Measurements from ENCODE around the gene DNAJC5G. TPM values are rescaled to one million over a fixed set of nuclear protein-coding genes. Genes with fewer than 3 reads are reported as not detected.

Gene DNAJC5G
- total RNA-seq, 3 donors from 2014 or later: 0.47 TPM; not detected in 2

GRCh38 chr2:27255187-27255586 is 20.0 kb upstream of the DNAJC5G start:
- DNase-seq (no peak), ATAC-seq (peak; percentile 5)
- TF ChIP-seq CTCF (IDR thresholded peaks at IDR 0.05): no peak
- no peaks in the 10 kb centered on the region for H3K4me1 ChIP-seq (ENCODE audit: low read depth)
- no peaks in the 10 kb centered on the region for H3K9me3 ChIP-seq
- no peaks in the 10 kb centered on the region for H3K36me3 ChIP-seq (ENCODE audit: low read depth)
- H3K4me3 ChIP-seq: no peak overlapping the region
- intact Hi-C loops (cut with DNase I, micrococcal nuclease): no loop called here

- intact Hi-C loops (cut with DNase I, micrococcal nuclease): no loop called here
- no peak overlapping the region for H3K4me3 ChIP-seq
- no peak for DNase-seq
- H3K4me1 ChIP-seq (ENCODE audit: low read depth): no peaks in the 10 kb centered on the region
- H3K36me3 ChIP-seq (ENCODE audit: low read depth): no peaks in the 10 kb centered on the region
- H3K9me3 ChIP-seq: no peaks in the 10 kb centered on the region
- TF ChIP-seq CTCF (IDR thresholded peaks at IDR 0.05): no peak
- ATAC-seq: no peak
Measured at GRCh38 chr2:27255660-27256059, 19.6 kb upstream of the DNAJC5G start.

GRCh38 chr2:27256855-27257454 is 18.3 kb upstream of the DNAJC5G start:
- Histone ChIP-seq H3K36me3 (ENCODE audit: low read depth) (no peaks in the 10 kb centered on the region), H3K4me3 (no peak overlapping the region), H3K9me3 (no peaks in the 10 kb centered on the region), H3K4me1 (ENCODE audit: low read depth) (peaks cover 2% of the 10 kb centered on the region)
- no peak for DNase-seq
- no peak for TF ChIP-seq CTCF (IDR thresholded peaks at IDR 0.05)
- no peak for ATAC-seq
- intact Hi-C loops (cut with DNase I, micrococcal nuclease): no loop called here

GRCh38 chr2:27258051-27258450 is 17.2 kb upstream of the DNAJC5G start:
- TF ChIP-seq CTCF (IDR thresholded peaks at IDR 0.05): no peak
- H3K36me3 ChIP-seq (ENCODE audit: low read depth): no peaks in the 10 kb centered on the region
- intact Hi-C loops (cut with DNase I, micrococcal nuclease): no loop called here

GRCh38 chr2:27261241-27261925 is 13.8 kb upstream of the DNAJC5G start:
- H3K4me1 ChIP-seq (ENCODE audit: low read depth): peaks cover 33% of the 10 kb centered on the region
- H3K36me3 ChIP-seq (ENCODE audit: low read depth): no peaks in the 10 kb centered on the region
- intact Hi-C loops (cut with DNase I, micrococcal nuclease): no loop called here
- H3K4me3 ChIP-seq: no peak overlapping the region
- no peaks in the 10 kb centered on the region for H3K9me3 ChIP-seq
- ATAC-seq: no peak
- no peak for TF ChIP-seq CTCF (IDR thresholded peaks at IDR 0.05)
- DNase-seq: no peak

More at GRCh38 chr2:27258051-27258450, 17.2 kb upstream of the DNAJC5G start:
- DNase-seq (no peak), ATAC-seq (no peak)
- H3K4me1 ChIP-seq (ENCODE audit: low read depth): peaks cover 12% of the 10 kb centered on the region
- H3K9me3 ChIP-seq: no peaks in the 10 kb centered on the region
- no peak overlapping the region for H3K4me3 ChIP-seq
